WTC11 (cell line): ENCODE results near the gene C2orf72. TPM values are rescaled to one million over a fixed set of nuclear protein-coding genes. Genes with fewer than 3 reads are reported as not detected.
"Not testable (repeated sequence)": the region's sequence is repeated elsewhere in the genome, so short reads cannot be mapped to it uniquely, and the experiment has no call there.

Source experiments
- ATAC-seq: fragments of 200-7000 bp; cut with Tn5 transposase; 2 replicates; pipeline ENCODE4 v1.10.0; 2021; ENCODE audit warnings: mild to moderate bottlenecking, moderate library complexity
- CTCF ChIA-PET: fragments of 300-600 bp; sonication (Branson Sonifier 250); formaldehyde crosslinking; loops from one replicate; lab custom pipeline; 2021; ENCODE audit warnings: antibody characterized with exemption; lab: Charles Lee
- POLR2A ChIA-PET: fragments of 350-600 bp; sonication (Branson Sonifier 250); formaldehyde crosslinking; loops from one replicate; lab custom pipeline; 2021; ENCODE audit warnings: antibody characterized with exemption; lab: Charles Lee
- DNase-seq: peaks from one replicate; pipeline ENCODE4 v3.0.0; 2021; ENCODE audit warnings: low spot score
- H3K27ac Mint-ChIP-seq: 2 replicates; pipeline ENCODE4 v1.8.0; 2021; ENCODE audit warnings: mixed read lengths
- H3K27me3 Mint-ChIP-seq: 2 replicates; pipeline ENCODE4 v1.8.0; 2021; ENCODE audit warnings: low read depth, mild to moderate bottlenecking, moderate library complexity, mixed read lengths
- H3K36me3 Mint-ChIP-seq: 2 replicates; pipeline ENCODE4 v1.8.0; 2021; ENCODE audit warnings: mixed read lengths
- H3K4me1 Mint-ChIP-seq: 2 replicates; pipeline ENCODE4 v1.8.0; 2022; ENCODE audit warnings: mixed read lengths
- H3K4me3 Mint-ChIP-seq: 2 replicates; pipeline ENCODE4 v1.8.0; 2021; ENCODE audit warnings: mild to moderate bottlenecking, moderate library complexity, mixed read lengths
- H3K9me3 Mint-ChIP-seq: 2 replicates; pipeline ENCODE4 v1.8.0; 2021; ENCODE audit warnings: mixed read lengths
- ATF1 ChIP-seq: sonication (generic); formaldehyde crosslinking; IDR thresholded peaks from 2 replicates; pipeline ENCODE4 v1.8.1; 2023; ENCODE audit warnings: mild to moderate bottlenecking, moderate library complexity, missing genetic modification reagents
- CREB1 ChIP-seq: sonication (generic); formaldehyde crosslinking; IDR thresholded peaks from 2 replicates; pipeline ENCODE4 v1.8.0; 2023; ENCODE audit warnings: mild to moderate bottlenecking, missing genetic modification reagents
- ELF4 ChIP-seq: sonication (generic); formaldehyde crosslinking; IDR thresholded peaks from 2 replicates; pipeline ENCODE4 v1.8.1; 2022; ENCODE audit warnings: low read depth, mild to moderate bottlenecking, moderate library complexity, missing genetic modification reagents
- FOXK1 ChIP-seq: sonication (generic); formaldehyde crosslinking; IDR thresholded peaks from 2 replicates; pipeline ENCODE4 v1.8.0; 2022; ENCODE audit warnings: mild to moderate bottlenecking, moderate library complexity, missing genetic modification reagents
- JUN ChIP-seq: sonication (generic); formaldehyde crosslinking; IDR thresholded peaks from 2 replicates; pipeline ENCODE4 v1.8.0; 2023; ENCODE audit warnings: mild to moderate bottlenecking, missing genetic modification reagents
- KAT7 ChIP-seq: sonication (generic); formaldehyde crosslinking; IDR thresholded peaks from 2 replicates; pipeline ENCODE4 v1.8.1; 2023; ENCODE audit warnings: missing genetic modification reagents, mild to moderate bottlenecking, borderline replicate concordance
- NR2C2 ChIP-seq: sonication (generic); formaldehyde crosslinking; IDR thresholded peaks from 2 replicates; pipeline ENCODE4 v1.8.0; 2022; ENCODE audit warnings: mild to moderate bottlenecking, missing genetic modification reagents
- OVOL2 ChIP-seq: fragments of 250-450 bp; sonication (Bioruptor Pico); IDR thresholded peaks from 2 replicates; pipeline ENCODE4 v1.9.0; 2021; ENCODE audit warnings: mild to moderate bottlenecking, borderline replicate concordance
- SMAD3 ChIP-seq: sonication (generic); formaldehyde crosslinking; IDR thresholded peaks from 2 replicates; pipeline ENCODE4 v1.8.0; 2022; ENCODE audit warnings: missing genetic modification reagents, mild to moderate bottlenecking, borderline replicate concordance
- TCF7 ChIP-seq: sonication (generic); formaldehyde crosslinking; IDR thresholded peaks from 2 replicates; pipeline ENCODE4 v1.8.0; 2022; ENCODE audit warnings: mild to moderate bottlenecking, low read depth, missing genetic modification reagents, moderate library complexity
- total RNA-seq: library from RNA; stranded (reverse); gene quantifications from 3 replicates; pipeline ENCODE4 v1.2.3, GENCODE V29; 2021
- TF ChIP-seq, protein P1 (sequence below): sonication (generic); formaldehyde crosslinking; IDR thresholded peaks from 2 replicates; pipeline ENCODE4 v1.8.0; 2022; ENCODE audit warnings: missing genetic modification reagents
- TF ChIP-seq, protein P2 (sequence below): sonication (generic); formaldehyde crosslinking; IDR thresholded peaks from 2 replicates; pipeline ENCODE4 v1.8.0; 2022; ENCODE audit warnings: mild to moderate bottlenecking, missing genetic modification reagents
- TF ChIP-seq, protein P3 (sequence below): sonication (generic); formaldehyde crosslinking; IDR thresholded peaks from 2 replicates; pipeline ENCODE4 v1.8.1; 2023; ENCODE audit warnings: mild to moderate bottlenecking, missing genetic modification reagents
- TF ChIP-seq, protein P4 (sequence below): sonication (generic); formaldehyde crosslinking; IDR thresholded peaks from 2 replicates; pipeline ENCODE4 v1.8.0; 2022; ENCODE audit warnings: mild to moderate bottlenecking, missing genetic modification reagents
- TF ChIP-seq, protein P5 (sequence below): sonication (generic); formaldehyde crosslinking; IDR thresholded peaks from 2 replicates; pipeline ENCODE4 v1.8.0; 2023; ENCODE audit warnings: missing genetic modification reagents

Gene C2orf72
- total RNA-seq, 1 experiment from 2014 or later, result 1.7 TPM

DNA sequence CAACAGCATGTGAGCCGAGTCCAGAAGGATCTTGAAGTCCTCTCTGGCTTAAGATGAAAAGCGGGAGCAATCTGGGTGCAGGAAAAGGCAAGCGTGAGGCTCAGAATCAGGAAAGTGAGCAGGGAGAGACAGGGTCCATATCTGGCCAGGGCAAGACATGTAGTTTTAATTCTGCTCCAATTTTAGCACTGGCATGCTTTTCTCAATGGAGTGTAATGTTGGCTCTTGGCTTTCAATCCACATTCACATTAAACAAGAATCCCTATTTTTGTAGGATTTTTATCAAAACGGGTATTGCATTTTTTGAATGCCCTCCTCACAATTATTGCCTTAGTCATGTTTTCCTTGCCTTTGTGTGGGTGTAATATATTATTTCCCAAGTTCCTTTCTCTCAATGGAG, 35.4 kb upstream of the C2orf72 start (continued):
- TF ChIP-seq, protein P1, sequence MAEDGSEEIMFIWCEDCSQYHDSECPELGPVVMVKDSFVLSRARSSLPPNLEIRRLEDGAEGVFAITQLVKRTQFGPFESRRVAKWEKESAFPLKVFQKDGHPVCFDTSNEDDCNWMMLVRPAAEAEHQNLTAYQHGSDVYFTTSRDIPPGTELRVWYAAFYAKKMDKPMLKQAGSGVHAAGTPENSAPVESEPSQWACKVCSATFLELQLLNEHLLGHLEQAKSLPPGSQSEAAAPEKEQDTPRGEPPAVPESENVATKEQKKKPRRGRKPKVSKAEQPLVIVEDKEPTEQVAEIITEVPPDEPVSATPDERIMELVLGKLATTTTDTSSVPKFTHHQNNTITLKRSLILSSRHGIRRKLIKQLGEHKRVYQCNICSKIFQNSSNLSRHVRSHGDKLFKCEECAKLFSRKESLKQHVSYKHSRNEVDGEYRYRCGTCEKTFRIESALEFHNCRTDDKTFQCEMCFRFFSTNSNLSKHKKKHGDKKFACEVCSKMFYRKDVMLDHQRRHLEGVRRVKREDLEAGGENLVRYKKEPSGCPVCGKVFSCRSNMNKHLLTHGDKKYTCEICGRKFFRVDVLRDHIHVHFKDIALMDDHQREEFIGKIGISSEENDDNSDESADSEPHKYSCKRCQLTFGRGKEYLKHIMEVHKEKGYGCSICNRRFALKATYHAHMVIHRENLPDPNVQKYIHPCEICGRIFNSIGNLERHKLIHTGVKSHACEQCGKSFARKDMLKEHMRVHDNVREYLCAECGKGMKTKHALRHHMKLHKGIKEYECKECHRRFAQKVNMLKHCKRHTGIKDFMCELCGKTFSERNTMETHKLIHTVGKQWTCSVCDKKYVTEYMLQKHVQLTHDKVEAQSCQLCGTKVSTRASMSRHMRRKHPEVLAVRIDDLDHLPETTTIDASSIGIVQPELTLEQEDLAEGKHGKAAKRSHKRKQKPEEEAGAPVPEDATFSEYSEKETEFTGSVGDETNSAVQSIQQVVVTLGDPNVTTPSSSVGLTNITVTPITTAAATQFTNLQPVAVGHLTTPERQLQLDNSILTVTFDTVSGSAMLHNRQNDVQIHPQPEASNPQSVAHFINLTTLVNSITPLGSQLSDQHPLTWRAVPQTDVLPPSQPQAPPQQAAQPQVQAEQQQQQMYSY, result no peak
- TF ChIP-seq, protein P2, sequence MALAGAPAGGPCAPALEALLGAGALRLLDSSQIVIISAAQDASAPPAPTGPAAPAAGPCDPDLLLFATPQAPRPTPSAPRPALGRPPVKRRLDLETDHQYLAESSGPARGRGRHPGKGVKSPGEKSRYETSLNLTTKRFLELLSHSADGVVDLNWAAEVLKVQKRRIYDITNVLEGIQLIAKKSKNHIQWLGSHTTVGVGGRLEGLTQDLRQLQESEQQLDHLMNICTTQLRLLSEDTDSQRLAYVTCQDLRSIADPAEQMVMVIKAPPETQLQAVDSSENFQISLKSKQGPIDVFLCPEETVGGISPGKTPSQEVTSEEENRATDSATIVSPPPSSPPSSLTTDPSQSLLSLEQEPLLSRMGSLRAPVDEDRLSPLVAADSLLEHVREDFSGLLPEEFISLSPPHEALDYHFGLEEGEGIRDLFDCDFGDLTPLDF (CRISPR knock-in tag), result no peak
- TF ChIP-seq OVOL2 (no peak), ATF1 (CRISPR knock-in tag) (no peak), KAT7 (CRISPR knock-in tag) (no peak)

DNA sequence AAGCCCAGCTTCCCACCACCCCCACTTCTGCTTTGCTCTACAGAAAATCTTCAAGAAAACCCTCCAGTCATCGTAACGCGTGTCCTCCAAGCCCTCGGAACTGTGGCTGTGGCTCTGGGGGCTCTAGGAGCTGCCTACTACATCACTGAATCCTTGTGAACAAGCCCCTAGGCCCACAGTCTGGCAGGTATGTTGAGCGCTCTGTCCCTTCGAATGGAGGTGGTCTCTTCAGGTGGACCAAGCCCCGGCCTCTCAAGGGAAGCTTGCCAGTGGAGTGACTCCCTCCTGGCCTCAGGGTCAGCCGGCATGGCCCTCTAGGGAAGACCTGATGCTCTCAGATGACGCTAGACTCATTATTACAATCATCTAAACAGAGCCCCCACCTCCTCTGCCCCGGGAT, 34.7 kb upstream of the C2orf72 start:
- TF ChIP-seq, protein P3, sequence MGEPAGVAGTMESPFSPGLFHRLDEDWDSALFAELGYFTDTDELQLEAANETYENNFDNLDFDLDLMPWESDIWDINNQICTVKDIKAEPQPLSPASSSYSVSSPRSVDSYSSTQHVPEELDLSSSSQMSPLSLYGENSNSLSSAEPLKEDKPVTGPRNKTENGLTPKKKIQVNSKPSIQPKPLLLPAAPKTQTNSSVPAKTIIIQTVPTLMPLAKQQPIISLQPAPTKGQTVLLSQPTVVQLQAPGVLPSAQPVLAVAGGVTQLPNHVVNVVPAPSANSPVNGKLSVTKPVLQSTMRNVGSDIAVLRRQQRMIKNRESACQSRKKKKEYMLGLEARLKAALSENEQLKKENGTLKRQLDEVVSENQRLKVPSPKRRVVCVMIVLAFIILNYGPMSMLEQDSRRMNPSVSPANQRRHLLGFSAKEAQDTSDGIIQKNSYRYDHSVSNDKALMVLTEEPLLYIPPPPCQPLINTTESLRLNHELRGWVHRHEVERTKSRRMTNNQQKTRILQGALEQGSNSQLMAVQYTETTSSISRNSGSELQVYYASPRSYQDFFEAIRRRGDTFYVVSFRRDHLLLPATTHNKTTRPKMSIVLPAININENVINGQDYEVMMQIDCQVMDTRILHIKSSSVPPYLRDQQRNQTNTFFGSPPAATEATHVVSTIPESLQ (CRISPR knock-in tag), result no peak
- TF ChIP-seq TCF7, result no peak
- no peak for TF ChIP-seq NR2C2 (CRISPR knock-in tag)
- TF ChIP-seq FOXK1 (CRISPR knock-in tag), result no peak
- TF ChIP-seq, protein P4, sequence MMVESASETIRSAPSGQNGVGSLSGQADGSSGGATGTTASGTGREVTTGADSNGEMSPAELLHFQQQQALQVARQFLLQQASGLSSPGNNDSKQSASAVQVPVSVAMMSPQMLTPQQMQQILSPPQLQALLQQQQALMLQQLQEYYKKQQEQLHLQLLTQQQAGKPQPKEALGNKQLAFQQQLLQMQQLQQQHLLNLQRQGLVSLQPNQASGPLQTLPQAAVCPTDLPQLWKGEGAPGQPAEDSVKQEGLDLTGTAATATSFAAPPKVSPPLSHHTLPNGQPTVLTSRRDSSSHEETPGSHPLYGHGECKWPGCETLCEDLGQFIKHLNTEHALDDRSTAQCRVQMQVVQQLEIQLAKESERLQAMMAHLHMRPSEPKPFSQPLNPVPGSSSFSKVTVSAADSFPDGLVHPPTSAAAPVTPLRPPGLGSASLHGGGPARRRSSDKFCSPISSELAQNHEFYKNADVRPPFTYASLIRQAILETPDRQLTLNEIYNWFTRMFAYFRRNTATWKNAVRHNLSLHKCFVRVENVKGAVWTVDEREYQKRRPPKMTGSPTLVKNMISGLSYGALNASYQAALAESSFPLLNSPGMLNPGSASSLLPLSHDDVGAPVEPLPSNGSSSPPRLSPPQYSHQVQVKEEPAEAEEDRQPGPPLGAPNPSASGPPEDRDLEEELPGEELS (CRISPR knock-in tag), result no peak
- TF ChIP-seq, protein P5, sequence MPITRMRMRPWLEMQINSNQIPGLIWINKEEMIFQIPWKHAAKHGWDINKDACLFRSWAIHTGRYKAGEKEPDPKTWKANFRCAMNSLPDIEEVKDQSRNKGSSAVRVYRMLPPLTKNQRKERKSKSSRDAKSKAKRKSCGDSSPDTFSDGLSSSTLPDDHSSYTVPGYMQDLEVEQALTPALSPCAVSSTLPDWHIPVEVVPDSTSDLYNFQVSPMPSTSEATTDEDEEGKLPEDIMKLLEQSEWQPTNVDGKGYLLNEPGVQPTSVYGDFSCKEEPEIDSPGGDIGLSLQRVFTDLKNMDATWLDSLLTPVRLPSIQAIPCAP (CRISPR knock-in tag), result no peak
- TF ChIP-seq JUN (CRISPR knock-in tag), result no peak
- TF ChIP-seq CREB1, result no peak
- TF ChIP-seq ELF4 (CRISPR knock-in tag), result no peak
- Mint-ChIP-seq H3K4me1 (peaks cover 8% of the 10 kb centered on the region; the same call in 1 of the 2 replicates), H3K27ac (no peak overlapping the region), H3K9me3 (peaks cover 27% of the 10 kb centered on the region), H3K27me3 (peaks cover 18% of the 10 kb centered on the region), H3K4me3 (no peak overlapping the region), H3K36me3 (peaks cover 11% of the 10 kb centered on the region)
- ChIA-PET POLR2A (interaction anchor here (0.6 kb wide), 1 partner anchor 9 kb away, joined by 3 read pairs; no protein-coding TSS in a partner anchor), CTCF (interaction anchor here (1.1 kb wide), 1 partner anchor 50 kb away, joined by 3 read pairs; no protein-coding TSS in a partner anchor)
- no peak for DNase-seq
- ATAC-seq, result no peak

DNA sequence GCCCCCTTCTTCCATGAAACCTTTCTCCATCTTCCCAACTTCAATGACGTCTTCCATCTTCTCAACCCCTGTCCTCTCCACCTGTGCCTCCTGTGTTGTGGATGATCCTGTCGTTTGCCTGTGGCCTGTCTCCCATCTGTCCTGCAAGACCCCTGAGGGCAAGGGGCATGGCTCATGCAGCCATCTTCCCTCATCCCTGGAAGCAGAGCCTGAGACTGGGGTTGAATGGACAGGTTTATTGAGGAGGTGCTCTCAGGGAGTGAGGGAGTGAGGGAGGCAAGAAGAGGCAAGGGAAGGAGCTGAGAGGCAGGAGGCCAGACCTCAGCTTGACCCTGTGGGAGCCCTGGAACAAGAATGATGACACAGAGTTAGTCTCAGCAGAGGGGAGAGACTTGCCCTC, 34.1 kb upstream of the C2orf72 start:
- no peak for ATAC-seq
- Mint-ChIP-seq H3K4me1 (peaks cover 8% of the 10 kb centered on the region; the same call in 1 of the 2 replicates), H3K27me3 (peaks cover 18% of the 10 kb centered on the region), H3K4me3 (no peak overlapping the region), H3K9me3 (peaks cover 22% of the 10 kb centered on the region), H3K36me3 (peaks cover 11% of the 10 kb centered on the region), H3K27ac (no peak overlapping the region)
- no peak for TF ChIP-seq SMAD3 (CRISPR knock-in tag)
- DNase-seq, result no peak
- POLR2A ChIA-PET, result no interaction called here
- CTCF ChIA-PET, result interaction anchor here (1.6 kb wide), 1 partner anchor 78 kb away, joined by 3 read pairs; the partner anchor contains the start of gene GPR55

DNA sequence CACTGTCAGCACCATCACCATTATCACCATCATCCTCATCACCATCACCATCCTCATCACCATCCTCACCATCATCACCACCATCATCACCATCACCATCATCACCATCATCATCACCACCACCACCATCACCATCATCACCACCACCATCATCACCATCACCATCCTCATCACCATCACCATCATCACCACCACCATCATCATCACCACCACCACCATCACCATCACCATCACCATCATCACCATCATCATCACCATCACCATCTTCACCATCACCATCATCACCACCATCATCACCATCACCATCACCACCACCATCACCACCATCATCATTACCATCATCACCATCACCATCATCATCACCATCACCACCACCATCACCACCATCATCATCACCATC, 32.4 kb upstream of the C2orf72 start:
- H3K36me3 Mint-ChIP-seq, result peaks cover 11% of the 10 kb centered on the region
- H3K4me1 Mint-ChIP-seq, POLR2A ChIA-PET, H3K4me3 Mint-ChIP-seq, ATAC-seq, DNase-seq, H3K27ac Mint-ChIP-seq: not testable (repeated sequence)
- peaks cover 22% of the 10 kb centered on the region for H3K9me3 Mint-ChIP-seq
- CTCF ChIA-PET, result interaction anchor here (1.8 kb wide), 1 partner anchor 48 kb away, joined by 6 read pairs; no protein-coding TSS in a partner anchor
- H3K27me3 Mint-ChIP-seq, result peaks cover 12% of the 10 kb centered on the region
